SK-N-SH treated with all-trans-retinoic acid at 6 μM for 48 hours (cell line): Measurements from ENCODE around the gene FBXL19.

ENCODE experiments used
- ATAC-seq: fragments of 200-7000 bp; cut with Tn5 transposase; 3 replicates; pipeline ENCODE4 v1.9.1; 2020; ENCODE audit warnings: mild to moderate bottlenecking, moderate library complexity
- ARNTL ChIP-seq: fragments of 450-650 bp; formaldehyde crosslinking; IDR thresholded peaks from 2 replicates; pipeline ENCODE4 v1.5.0; 2020; ENCODE audit warnings: low read depth, mild to moderate bottlenecking, moderate library complexity, borderline replicate concordance
- BACH2 ChIP-seq: fragments of 250-450 bp; sonication (Bioruptor Pico); IDR thresholded peaks from 2 replicates; pipeline ENCODE4 v1.9.0; 2021; ENCODE audit warnings: mild to moderate bottlenecking, borderline replicate concordance
- CREB5 ChIP-seq: fragments of 250-450 bp; sonication (Bioruptor Pico); IDR thresholded peaks from 2 replicates; pipeline ENCODE4 v1.5.1; 2020; ENCODE audit warnings: low read depth, mild to moderate bottlenecking, moderate library complexity
- CSRNP3 ChIP-seq: fragments of 250-450 bp; sonication (Bioruptor Pico); IDR thresholded peaks from 2 replicates; pipeline ENCODE4 v1.5.1; 2021; ENCODE audit warnings: mild to moderate bottlenecking, moderate library complexity
- ESRRG ChIP-seq: fragments of 250-450 bp; sonication (Bioruptor Pico); IDR thresholded peaks from 2 replicates; pipeline ENCODE4 v1.6.1; 2021; ENCODE audit warnings: mild to moderate bottlenecking
- GLIS3 ChIP-seq: fragments of 250-450 bp; sonication (Bioruptor Pico); IDR thresholded peaks from 2 replicates; pipeline ENCODE4 v1.5.0; 2020; ENCODE audit warnings: mild to moderate bottlenecking, moderate library complexity
- ISL1 ChIP-seq: fragments of 250-450 bp; sonication (Bioruptor Pico); IDR thresholded peaks from 2 replicates; pipeline ENCODE4 v2.1.2; 2022; ENCODE audit warnings: mild to moderate bottlenecking, moderate library complexity
- PATZ1 ChIP-seq: fragments of 250-450 bp; sonication (Bioruptor Pico); IDR thresholded peaks from 2 replicates; pipeline ENCODE4 v1.8.0; 2020; ENCODE audit warnings: mild to moderate bottlenecking, moderate library complexity, borderline replicate concordance
- POU6F1 ChIP-seq: fragments of 250-450 bp; sonication (Bioruptor Pico); IDR thresholded peaks from 2 replicates; pipeline ENCODE4 v1.8.0; 2021; ENCODE audit warnings: low read depth, mild to moderate bottlenecking, moderate library complexity, borderline replicate concordance
- PPARA ChIP-seq: fragments of 250-450 bp; sonication (Bioruptor Pico); IDR thresholded peaks from 2 replicates; pipeline ENCODE4 v1.5.0; 2020; ENCODE audit warnings: mild to moderate bottlenecking, borderline replicate concordance
- RARB ChIP-seq: fragments of 250-450 bp; sonication (Bioruptor Pico); IDR thresholded peaks from 2 replicates; pipeline ENCODE4 v1.8.0; 2021; ENCODE audit warnings: mild to moderate bottlenecking, moderate library complexity
- SNAI2 ChIP-seq: fragments of 250-450 bp; sonication (Bioruptor Pico); IDR thresholded peaks from 2 replicates; pipeline ENCODE4 v1.5.0; 2020; ENCODE audit warnings: mild to moderate bottlenecking, moderate library complexity
- TCF4 ChIP-seq: fragments of 250-450 bp; sonication (Bioruptor Pico); IDR thresholded peaks from 2 replicates; pipeline ENCODE4 v1.8.0; 2021; ENCODE audit warnings: mild to moderate bottlenecking, moderate library complexity, borderline replicate concordance
- TOX ChIP-seq: fragments of 250-450 bp; sonication (Bioruptor Pico); IDR thresholded peaks from 2 replicates; pipeline ENCODE4 v1.8.0; 2021; ENCODE audit warnings: mild to moderate bottlenecking, moderate library complexity, borderline replicate concordance
- TSHZ2 ChIP-seq: fragments of 250-450 bp; sonication (Bioruptor Pico); IDR thresholded peaks from 2 replicates; pipeline ENCODE4 v1.5.0; 2020; ENCODE audit warnings: mild to moderate bottlenecking, moderate library complexity
- ZC3H10 ChIP-seq: fragments of 250-450 bp; sonication (Bioruptor Pico); IDR thresholded peaks from 2 replicates; pipeline ENCODE4 v1.5.1; 2021; ENCODE audit warnings: mild to moderate bottlenecking, moderate library complexity
- ZFP30 ChIP-seq: fragments of 450-650 bp; formaldehyde crosslinking; IDR thresholded peaks from 2 replicates; pipeline ENCODE4 v1.5.0; 2022; ENCODE audit warnings: mild to moderate bottlenecking, moderate library complexity
- ZNF70 ChIP-seq: fragments of 450-650 bp; formaldehyde crosslinking; IDR thresholded peaks from 2 replicates; pipeline ENCODE4 v1.5.0; 2020; ENCODE audit warnings: mild to moderate bottlenecking, moderate library complexity

The FBXL19 gene

GRCh38 chr16:30948667-30949649 lies 25.6 kb downstream of the FBXL19 start, which contains the start of gene ORAI3:
TSS of gene ORAI3 (plus strand) at chr16:30949068. CDS start at chr16:30949290, 222 bp downstream.
- TF ChIP-seq ZC3H10 (CRISPR knock-in tag) (peak; percentile 39; the same call in 1 of the 2 replicates), CREB5 (CRISPR knock-in tag) (no peak), GLIS3 (CRISPR knock-in tag) (peak; percentile 27; the same call in 1 of the 2 replicates), CSRNP3 (no peak)

GRCh38 chr16:30949650-30950515 lies 26.5 kb downstream of the FBXL19 start:
- peak; percentile 48 for ATAC-seq
- TF ChIP-seq ZNF70 (CRISPR knock-in tag) (0 out of 2 replicates have a peak, but pooled peaks have one; percentile 40), TSHZ2 (CRISPR knock-in tag) (0 out of 2 replicates have a peak, but pooled peaks have one; percentile 21), CSRNP3 (no peak), POU6F1 (no peak), TCF4 (CRISPR knock-in tag) (no peak), SNAI2 (CRISPR knock-in tag) (no peak), TOX (CRISPR knock-in tag) (no peak), GLIS3 (CRISPR knock-in tag) (0 out of 2 replicates have a peak, but pooled peaks have one; percentile 43), CREB5 (CRISPR knock-in tag) (no peak), ISL1 (no peak), BACH2 (CRISPR knock-in tag) (no peak)

More at GRCh38 chr16:30948667-30949649, 25.6 kb downstream of the FBXL19 start, which contains the start of gene ORAI3:
- peak; percentile 76 for ATAC-seq

GRCh38 chr16:30950516-30951065 lies 27.2 kb downstream of the FBXL19 start:
- no peak for ATAC-seq
- TF ChIP-seq POU6F1 (no peak), ESRRG (CRISPR knock-in tag) (no peak), RARB (no peak), PATZ1 (CRISPR knock-in tag) (no peak), ZFP30 (CRISPR knock-in tag) (no peak), ZC3H10 (CRISPR knock-in tag) (no peak), SNAI2 (CRISPR knock-in tag) (no peak), TCF4 (CRISPR knock-in tag) (no peak), ZNF70 (CRISPR knock-in tag) (no peak), ARNTL (no peak), GLIS3 (CRISPR knock-in tag) (no peak), PPARA (CRISPR knock-in tag) (no peak), ISL1 (no peak)
